ENCODE results near the gene OR2V1. TPM values are rescaled to one million over a fixed set of nuclear protein-coding genes. Genes with fewer than 3 reads are reported as not detected.
"Not testable (repeated sequence)": the region's sequence is repeated elsewhere in the genome, so short reads cannot be mapped to it uniquely, and the experiment has no call there.

OR2V1 gene
- total and polyA plus RNA-seq, 2 experiments from 2014 or later: not detected

- peaks cover 86% of the 10 kb centered on the region for H3K27me3 ChIP-seq
- no peak overlapping the region for H3K4me3 ChIP-seq
- H3K36me3 ChIP-seq: no peaks in the 10 kb centered on the region
- DNase-seq (ENCODE audit: low read depth in 1 of 2, low spot score in 1 of 2): no peak
- H3K9me3 ChIP-seq (ENCODE audit: low read depth): no peaks in the 10 kb centered on the region
- H3K27ac ChIP-seq: no peak overlapping the region
- peaks cover 4% of the 10 kb centered on the region for H3K4me1 ChIP-seq (ENCODE audit: low read depth)
- TF ChIP-seq CTCF (IDR thresholded peaks at IDR 0.05; ENCODE audit: low read depth, low read length): no peak
Measured at GRCh38 chr5:181171782-181172181, 40.8 kb upstream of the OR2V1 start.

GRCh38 chr5:181170996-181171395, 40.0 kb upstream of the OR2V1 start:
- TF ChIP-seq CTCF (IDR thresholded peaks at IDR 0.05; ENCODE audit: low read depth, low read length): no peak
- Histone ChIP-seq H3K4me3 (no peak overlapping the region), H3K36me3 (no peaks in the 10 kb centered on the region), H3K4me1 (ENCODE audit: low read depth) (peaks cover 4% of the 10 kb centered on the region), H3K27me3 (peaks cover 84% of the 10 kb centered on the region), H3K27ac (no peak overlapping the region), H3K9me3 (ENCODE audit: low read depth) (no peaks in the 10 kb centered on the region)
- no peak for DNase-seq (ENCODE audit: low read depth in 1 of 2, low spot score in 1 of 2)

GRCh38 chr5:181170237-181170825, 39.4 kb upstream of the OR2V1 start:
- Histone ChIP-seq H3K27me3 (peaks cover 80% of the 10 kb centered on the region), H3K4me1 (ENCODE audit: low read depth) (peaks cover 4% of the 10 kb centered on the region), H3K27ac (no peak overlapping the region), H3K4me3 (peak overlapping the region; percentile 12), H3K36me3 (no peaks in the 10 kb centered on the region), H3K9me3 (ENCODE audit: low read depth) (no peaks in the 10 kb centered on the region)
- TF ChIP-seq CTCF (IDR thresholded peaks at IDR 0.05; ENCODE audit: low read depth, low read length): no peak
- DNase-seq (ENCODE audit: low read depth in 1 of 2, low spot score in 1 of 2): no peak

- peaks cover 77% of the 10 kb centered on the region for H3K27me3 ChIP-seq
Measured at GRCh38 chr5:181169459-181170236, 38.7 kb upstream of the OR2V1 start.

GRCh38 chr5:181168595-181169118, 37.7 kb upstream of the OR2V1 start:
- no peak for TF ChIP-seq CTCF (IDR thresholded peaks at IDR 0.05; ENCODE audit: low read depth, low read length)
- H3K36me3 ChIP-seq: no peaks in the 10 kb centered on the region
- H3K27me3 ChIP-seq: peaks cover 67% of the 10 kb centered on the region
- peaks cover 4% of the 10 kb centered on the region for H3K4me1 ChIP-seq (ENCODE audit: low read depth)
- no peak for DNase-seq (ENCODE audit: low read depth in 1 of 2, low spot score in 1 of 2)
- no peak overlapping the region for H3K27ac ChIP-seq
- H3K9me3 ChIP-seq (ENCODE audit: low read depth): no peaks in the 10 kb centered on the region
- no peak overlapping the region for H3K4me3 ChIP-seq

More at GRCh38 chr5:181169459-181170236, 38.7 kb upstream of the OR2V1 start:
- H3K4me1 ChIP-seq (ENCODE audit: low read depth); H3K9me3 ChIP-seq (ENCODE audit: low read depth); H3K36me3 ChIP-seq; H3K27ac ChIP-seq: not testable (repeated sequence)
- peak; percentile 6 to 74 for DNase-seq (ENCODE audit: low read depth in 1 of 2, low spot score in 1 of 2)
- peak overlapping the region; percentile 12 for H3K4me3 ChIP-seq
